GM23338 (cell line): ENCODE results near the gene CD79A.

ENCODE experiments used
- POLR2AphosphoS5 ChIP-seq: IDR thresholded peaks from 2 replicates; pipeline ENCODE4 v1.6.1; 2016; ENCODE audit warnings: antibody characterized with exemption, low read depth
- TF ChIP-seq, protein P1 (sequence below), 2 experiments: fragments of 200-600 bp in 1 of 2; sonication (generic) in 1 of 2; conservative IDR thresholded peaks; 2 replicates each; pipeline versions ENCODE4 v1.5.1 to v1.6.1; 2016 to 2017; ENCODE audit warnings: antibody characterized with exemption in 2 of 2, low read depth in 2 of 2, mild to moderate bottlenecking in 2 of 2, moderate library complexity in 1 of 2

DNA sequence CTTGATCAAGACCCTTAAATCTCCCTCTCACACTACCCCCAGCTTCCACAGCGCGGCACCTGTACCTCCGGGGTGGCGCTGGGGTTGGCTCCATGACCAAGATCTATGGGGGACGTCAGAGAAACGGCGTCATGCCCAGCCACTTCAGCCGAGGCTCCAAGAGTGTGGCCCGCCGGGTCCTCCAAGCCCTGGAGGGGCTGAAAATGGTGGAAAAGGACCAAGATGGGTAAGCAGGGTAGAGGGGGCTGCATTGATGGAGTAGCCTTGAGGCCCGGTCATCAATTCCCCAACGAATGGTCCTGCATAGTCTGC lies 8.1 kb upstream of the CD79A start:
- TF ChIP-seq, protein P1, sequence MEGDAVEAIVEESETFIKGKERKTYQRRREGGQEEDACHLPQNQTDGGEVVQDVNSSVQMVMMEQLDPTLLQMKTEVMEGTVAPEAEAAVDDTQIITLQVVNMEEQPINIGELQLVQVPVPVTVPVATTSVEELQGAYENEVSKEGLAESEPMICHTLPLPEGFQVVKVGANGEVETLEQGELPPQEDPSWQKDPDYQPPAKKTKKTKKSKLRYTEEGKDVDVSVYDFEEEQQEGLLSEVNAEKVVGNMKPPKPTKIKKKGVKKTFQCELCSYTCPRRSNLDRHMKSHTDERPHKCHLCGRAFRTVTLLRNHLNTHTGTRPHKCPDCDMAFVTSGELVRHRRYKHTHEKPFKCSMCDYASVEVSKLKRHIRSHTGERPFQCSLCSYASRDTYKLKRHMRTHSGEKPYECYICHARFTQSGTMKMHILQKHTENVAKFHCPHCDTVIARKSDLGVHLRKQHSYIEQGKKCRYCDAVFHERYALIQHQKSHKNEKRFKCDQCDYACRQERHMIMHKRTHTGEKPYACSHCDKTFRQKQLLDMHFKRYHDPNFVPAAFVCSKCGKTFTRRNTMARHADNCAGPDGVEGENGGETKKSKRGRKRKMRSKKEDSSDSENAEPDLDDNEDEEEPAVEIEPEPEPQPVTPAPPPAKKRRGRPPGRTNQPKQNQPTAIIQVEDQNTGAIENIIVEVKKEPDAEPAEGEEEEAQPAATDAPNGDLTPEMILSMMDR (conservative IDR thresholded peaks at IDR 0.05; ENCODE audit: low read depth in 2 of 2): no peak
- no peak for TF ChIP-seq POLR2AphosphoS5
